Spinal cord (tissue), 10 donors: ENCODE results near the gene NME7. TPM values are rescaled to one million over a fixed set of nuclear protein-coding genes. Genes with fewer than 3 reads are reported as not detected.

Experiments
- DNase-seq, 6 donors: peaks; one replicate each; pipeline versions ENCODE4 v3.0.0 to v3.0.0-alpha.2; 2013 to 2015; ENCODE audit warnings: low spot score in 6 of 6, low read depth in 4 of 6
- H3K27ac ChIP-seq: one replicate; pipeline ENCODE4 v1.5.1; 2013; ENCODE audit warnings: low read depth, low read length, control low read depth
- H3K27me3 ChIP-seq: one replicate; pipeline ENCODE4 v1.6.1; 2013; ENCODE audit warnings: low read length; ENCODE audit not compliant: control insufficient read depth, insufficient read depth
- H3K36me3 ChIP-seq: one replicate; pipeline ENCODE4 v1.6.1; 2013; ENCODE audit warnings: low read length; ENCODE audit not compliant: control insufficient read depth, insufficient read depth
- H3K4me1 ChIP-seq: one replicate; pipeline ENCODE4 v1.6.1; 2013; ENCODE audit warnings: low read length; ENCODE audit not compliant: control insufficient read depth, insufficient read depth
- H3K4me3 ChIP-seq: one replicate; pipeline ENCODE4 v1.5.1; 2013; ENCODE audit warnings: low read depth, low read length, control low read depth
- H3K9me3 ChIP-seq: one replicate; pipeline ENCODE4 v1.6.1; 2013; ENCODE audit warnings: low read length; ENCODE audit not compliant: control insufficient read depth, insufficient read depth
- WGBS: methylation state at CpG from one replicate; pipeline ENCODE4 v1.1.5; 2013; ENCODE audit warnings: missing lambda C conversion rate; ENCODE audit not compliant: insufficient coverage; 5-methylcytosine and 5-hydroxymethylcytosine counted together
- polyA plus RNA-seq, 2 donors: library from polyadenylated mRNA; unstranded; fragments of 120-200 nt; gene quantifications; one replicate each; pipeline ENCODE4 v1.2.1, GENCODE V29; 2013; ENCODE audit not compliant: insufficient read length in 2 of 2
- total RNA-seq, 2 donors: library from RNA; depleted of rRNA in 1 of 2; stranded (reverse); fragments of 120-200 nt in 1 of 2; fragments of >200 nt in 1 of 2; gene quantifications; one replicate each; pipeline versions ENCODE4 v1.2.3 to v1.2.4, GENCODE V29; 2013 to 2014
- donor health status: healthy.

NME7 gene
- total and polyA plus RNA-seq, 4 donors, result 21.5 to 131 (median 62.7) TPM

DNA sequence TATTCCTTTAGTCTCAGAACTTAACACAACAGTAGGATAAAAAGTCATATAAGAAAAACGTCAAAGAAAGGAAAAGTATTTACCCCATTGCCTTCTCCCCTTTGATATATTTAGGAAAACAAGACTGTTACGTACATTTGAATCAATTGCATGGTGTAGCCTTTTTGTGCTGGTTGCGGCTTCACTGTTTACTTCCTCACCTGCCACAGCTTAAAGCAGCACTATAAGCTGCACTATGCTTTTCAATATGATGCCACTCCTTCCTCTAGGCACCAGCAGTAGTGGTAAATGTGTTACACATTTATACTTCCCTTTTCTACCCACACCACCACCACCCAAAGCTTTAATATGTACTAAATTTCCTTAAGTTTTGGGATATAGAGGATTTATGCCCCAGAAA, 150.0 kb downstream of the NME7 start:
- no peak overlapping the region for H3K4me3 ChIP-seq
- DNase-seq, result no peak
- no peaks in the 10 kb centered on the region for H3K9me3 ChIP-seq
- no peaks in the 10 kb centered on the region for H3K27me3 ChIP-seq
- H3K36me3 ChIP-seq, result peaks cover 6% of the 10 kb centered on the region
- WGBS, result no CpG with 5 or more reads among the region's 3 CpGs
- H3K27ac ChIP-seq, result no peak overlapping the region
- H3K4me1 ChIP-seq, result no peaks in the 10 kb centered on the region

- no peak overlapping the region for H3K27ac ChIP-seq
- H3K4me1 ChIP-seq, result no peaks in the 10 kb centered on the region
- DNase-seq, result no peak
- no peak overlapping the region for H3K4me3 ChIP-seq
- H3K27me3 ChIP-seq, result no peaks in the 10 kb centered on the region
- peaks cover 6% of the 10 kb centered on the region for H3K36me3 ChIP-seq
- no peaks in the 10 kb centered on the region for H3K9me3 ChIP-seq
- WGBS, result 98% methylated on average over 4 of the region's 4 CpGs
Measured at GRCh38 chr1:169214598-169214997, 153.0 kb downstream of the NME7 start.

- no peaks in the 10 kb centered on the region for H3K27me3 ChIP-seq
Measured at GRCh38 chr1:169212088-169212487, 155.5 kb downstream of the NME7 start.

GRCh38 chr1:169207797-169208520, 159.6 kb downstream of the NME7 start:
- no peak overlapping the region for H3K27ac ChIP-seq
- no peaks in the 10 kb centered on the region for H3K9me3 ChIP-seq
- peak in 1 of 6 donors; percentile 6 for DNase-seq
- WGBS, result no CpG with 5 or more reads among the region's 1 CpG
- no peak overlapping the region for H3K4me3 ChIP-seq
- H3K36me3 ChIP-seq, result no peaks in the 10 kb centered on the region
- H3K27me3 ChIP-seq, result no peaks in the 10 kb centered on the region
- H3K4me1 ChIP-seq, result no peaks in the 10 kb centered on the region

More at GRCh38 chr1:169212088-169212487, 155.5 kb downstream of the NME7 start:
- Histone ChIP-seq H3K27ac (no peak overlapping the region), H3K9me3 (no peaks in the 10 kb centered on the region), H3K36me3 (peaks cover 6% of the 10 kb centered on the region), H3K4me3 (no peak overlapping the region), H3K4me1 (no peaks in the 10 kb centered on the region)
- DNase-seq, result no peak

- Histone ChIP-seq H3K4me1 (no peaks in the 10 kb centered on the region), H3K27ac (no peak overlapping the region), H3K9me3 (no peaks in the 10 kb centered on the region), H3K27me3 (no peaks in the 10 kb centered on the region), H3K36me3 (no peaks in the 10 kb centered on the region), H3K4me3 (no peak overlapping the region)
- DNase-seq, result no peak
Measured at GRCh38 chr1:169204157-169204556, 163.4 kb downstream of the NME7 start.

- Histone ChIP-seq H3K27me3 (no peaks in the 10 kb centered on the region), H3K9me3 (no peaks in the 10 kb centered on the region), H3K36me3 (no peaks in the 10 kb centered on the region), H3K4me3 (no peak overlapping the region), H3K4me1 (no peaks in the 10 kb centered on the region), H3K27ac (no peak overlapping the region)
- 100% methylated on average over 2 of the region's 3 CpGs for WGBS
- no peak for DNase-seq
Measured at GRCh38 chr1:169202791-169203665, 164.6 kb downstream of the NME7 start.

GRCh38 chr1:169201084-169201619, 166.4 kb downstream of the NME7 start:
- WGBS, result 98% methylated on average over 4 of the region's 5 CpGs
- H3K27ac ChIP-seq, result no peak overlapping the region
- no peak overlapping the region for H3K4me3 ChIP-seq
- no peaks in the 10 kb centered on the region for H3K9me3 ChIP-seq
- H3K36me3 ChIP-seq, result no peaks in the 10 kb centered on the region
- no peaks in the 10 kb centered on the region for H3K27me3 ChIP-seq
- no peak for DNase-seq
- no peaks in the 10 kb centered on the region for H3K4me1 ChIP-seq

DNA sequence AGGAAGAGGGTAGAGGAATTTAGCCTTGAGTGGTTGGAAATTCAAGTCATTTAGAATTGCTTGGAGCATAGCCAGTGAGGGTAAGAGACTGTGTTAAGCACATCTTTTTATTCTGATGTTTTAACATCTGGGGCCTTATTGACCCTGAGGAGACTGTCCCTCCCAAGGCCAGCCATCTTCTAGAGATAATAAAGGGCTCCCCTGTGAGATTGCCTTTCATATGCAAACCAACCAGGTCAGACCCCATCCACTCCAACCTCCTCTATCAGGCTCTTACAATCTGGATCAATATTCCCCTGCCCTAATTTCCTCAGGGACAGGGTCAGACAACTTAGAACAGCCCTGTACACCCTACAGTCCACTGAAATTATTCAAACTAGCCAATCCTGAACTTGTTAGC, 167.3 kb downstream of the NME7 start:
- no peaks in the 10 kb centered on the region for H3K4me1 ChIP-seq
- no peak for DNase-seq
- no peaks in the 10 kb centered on the region for H3K27me3 ChIP-seq
- H3K9me3 ChIP-seq, result no peaks in the 10 kb centered on the region
- H3K27ac ChIP-seq, result no peak overlapping the region
- no peaks in the 10 kb centered on the region for H3K36me3 ChIP-seq
- H3K4me3 ChIP-seq, result no peak overlapping the region

DNA sequence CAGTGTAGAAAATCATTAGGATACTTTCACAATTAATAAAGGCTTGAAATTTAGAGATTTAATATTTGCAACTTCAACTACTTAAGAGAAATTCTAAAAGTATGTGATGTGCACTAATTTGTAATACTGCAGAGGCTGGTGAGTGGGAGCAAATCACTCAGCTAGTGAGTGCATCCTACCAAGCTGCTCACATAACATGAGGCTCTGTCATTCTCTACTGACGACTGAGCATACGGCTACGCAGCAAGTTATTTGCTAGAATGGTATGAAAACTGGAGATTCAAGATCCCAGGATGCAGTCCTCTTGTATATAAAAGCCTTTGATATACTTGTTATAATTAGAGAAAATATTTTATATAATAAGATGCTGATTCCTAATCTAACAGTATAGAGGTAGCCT, 171.0 kb downstream of the NME7 start:
- Histone ChIP-seq H3K36me3 (no peaks in the 10 kb centered on the region), H3K4me3 (no peak overlapping the region), H3K27ac (no peak overlapping the region), H3K9me3 (no peaks in the 10 kb centered on the region), H3K27me3 (no peaks in the 10 kb centered on the region), H3K4me1 (no peaks in the 10 kb centered on the region)
- peak in 1 of 6 donors; percentile 32 for DNase-seq
- WGBS, result no CpG with 5 or more reads among the region's 3 CpGs

- H3K27me3 ChIP-seq, result no peaks in the 10 kb centered on the region
- H3K4me1 ChIP-seq, result no peaks in the 10 kb centered on the region
- no peak for DNase-seq
- H3K9me3 ChIP-seq, result no peaks in the 10 kb centered on the region
- no peak overlapping the region for H3K4me3 ChIP-seq
- WGBS, result 54% methylated on average over 1 of the region's 3 CpGs
- no peak overlapping the region for H3K27ac ChIP-seq
- no peaks in the 10 kb centered on the region for H3K36me3 ChIP-seq
Measured at GRCh38 chr1:169196161-169196560, 171.4 kb downstream of the NME7 start.
